Transverse colon (tissue), 3 donors: ENCODE results near the gene NECTIN1.

Experiments used
- POLR2A ChIP-seq: fragments of 450-650 bp; IDR thresholded peaks from one replicate; pipeline ENCODE4 v1.6.1; 2016; ENCODE audit warnings: antibody characterized with exemption, mild to moderate bottlenecking, moderate library complexity
- POLR2AphosphoS5 ChIP-seq, 3 donors: sonication (generic); formaldehyde crosslinking; IDR thresholded peaks; one replicate each; pipeline ENCODE4 v1.6.1; 2016; ENCODE audit warnings: antibody characterized with exemption in 3 of 3

GRCh38 chr11:119709171-119709570, 19.8 kb downstream of the NECTIN1 start:
- TF ChIP-seq POLR2AphosphoS5 (IDR thresholded peaks at IDR 0.05): no peak
- no peak for TF ChIP-seq POLR2A
